K562 (cell line): Measurements from ENCODE around the gene IARS2. TPM values are rescaled to one million over a fixed set of nuclear protein-coding genes. Genes with fewer than 3 reads are reported as not detected.

Experiments
- ASH1L ChIP-seq: fragments of 450-650 bp; IDR thresholded peaks from 2 replicates; pipeline ENCODE4 v1.6.1; 2018; ENCODE audit warnings: borderline replicate concordance, mild to moderate bottlenecking, low read depth; ENCODE audit not compliant: partially characterized antibody
- CCNT2 ChIP-seq: IDR thresholded peaks from 2 replicates; pipeline ENCODE4 v1.6.1; 2011; ENCODE audit warnings: borderline replicate concordance, low read depth, mild to moderate bottlenecking, moderate library complexity, mixed read lengths, low read length; ENCODE audit not compliant: insufficient read length; ENCODE audit errors: extremely low read depth
- ID3 ChIP-seq, 2 experiments: fragments of 250-450 bp in 1 of 2; fragments of 450-650 bp in 1 of 2; sonication (Bioruptor Pico) in 1 of 2; IDR thresholded peaks; 2 replicates each; pipeline versions ENCODE4 v1.6.1 to v1.8.0; 2016 to 2021; ENCODE audit warnings: mild to moderate bottlenecking in 2 of 2, moderate library complexity in 2 of 2, missing compliant biosample characterization in 1 of 2, missing genetic modification characterization in 1 of 2
- KDM5B ChIP-seq: fragments of 200-600 bp; sonication (generic); IDR thresholded peaks from 2 replicates; pipeline ENCODE4 v1.6.1; 2012; ENCODE audit warnings: low read depth, mild to moderate bottlenecking, moderate library complexity, low read length, control low read depth, inconsistent platforms; ENCODE audit not compliant: insufficient replicate concordance
- KLF13 ChIP-seq: fragments of 450-650 bp; IDR thresholded peaks from 2 replicates; pipeline ENCODE4 v1.6.1; 2016; ENCODE audit warnings: missing genetic modification characterization, low read depth, mild to moderate bottlenecking, missing compliant biosample characterization, moderate library complexity, borderline replicate concordance
- NFE2L1 ChIP-seq: fragments of 450-650 bp; IDR thresholded peaks from 2 replicates; pipeline ENCODE4 v1.6.1; 2016; ENCODE audit warnings: missing genetic modification characterization, low read depth, mild to moderate bottlenecking, missing compliant biosample characterization, moderate library complexity, borderline replicate concordance
- POLR3A ChIP-seq: IDR thresholded peaks from 2 replicates; pipeline ENCODE4 v1.6.1; 2011; ENCODE audit warnings: borderline replicate concordance, mild to moderate bottlenecking, moderate library complexity; ENCODE audit not compliant: insufficient read length, insufficient read depth; ENCODE audit errors: extremely low read depth
- REST ChIP-seq, 2 experiments: fragments of 450-650 bp; formaldehyde crosslinking in 1 of 2; IDR thresholded peaks; 2 replicates each; pipeline versions ENCODE4 v1.4.0 to v1.6.1; 2014 to 2020; ENCODE audit warnings: mild to moderate bottlenecking in 2 of 2, borderline replicate concordance in 1 of 2, low read depth in 1 of 2
- SLC30A9 ChIP-seq: fragments of 250-450 bp; sonication (Bioruptor Pico); IDR thresholded peaks from 2 replicates; pipeline ENCODE4 v1.8.0; 2022; ENCODE audit warnings: mild to moderate bottlenecking, moderate library complexity
- THAP12 ChIP-seq: fragments of 250-450 bp; sonication (Bioruptor Pico); IDR thresholded peaks from 2 replicates; pipeline ENCODE4 v1.9.0; 2021; ENCODE audit warnings: mild to moderate bottlenecking, inconsistent platforms
- ZNF551 ChIP-seq: fragments of 250-450 bp; sonication (Bioruptor Pico); IDR thresholded peaks from 2 replicates; pipeline ENCODE4 v1.5.0; 2021; ENCODE audit warnings: mild to moderate bottlenecking, moderate library complexity
- polyA plus RNA-seq, 8 experiments: library from polyadenylated mRNA; depleted of rRNA in 4 of 8; stranded (reverse) in 5 of 8; unstranded in 3 of 8; fragments of >200 nt; fragmentation: Nextera tagmentation in 2 of 8; fragmentation: Illumina TruSeq in 1 of 8; extraction: Ambion mirVana in 2 of 8; extraction: Trizol in 1 of 8; gene quantifications; 2 replicates each; pipeline versions ENCODE4 v1.2.1 to v1.2.3, GENCODE V29; 2011 to 2014; ENCODE audit warnings: inconsistent platforms in 1 of 8, missing spikeins in 1 of 8
- total RNA-seq, 7 experiments: library from RNA; depleted of rRNA in 6 of 7; stranded (reverse); fragments of >200 nt in 6 of 7; fragmentation: Illumina TruSeq in 2 of 7; extraction: Trizol in 2 of 7; gene quantifications; 2 replicates each; pipeline versions ENCODE4 v1.2.1 to v1.2.3, GENCODE V29; 2011 to 2021; ENCODE audit warnings: low replicate concordance in 1 of 7

IARS2 gene
- total and polyA plus RNA-seq, 9 of the 15 experiments (the other 6 are each of a cell fraction or from before 2014, with no cell fraction given) = 39.6 to 127 (median 93.8) TPM

GRCh38 chr1:220089650-220090556 is 4.0 kb upstream of the IARS2 start, which contains the start of gene BPNT1 (continued):
- TF ChIP-seq NFE2L1 (tag) = no peak
- no peak for TF ChIP-seq SLC30A9 (CRISPR knock-in tag)
- no peak for TF ChIP-seq REST (IDR thresholded peaks at IDR 0.05; ENCODE audit: borderline replicate concordance)
- no peak for TF ChIP-seq REST (CRISPR knock-in tag; IDR thresholded peaks at IDR 0.05; ENCODE audit: low read depth)
- TF ChIP-seq ZNF551 (CRISPR knock-in tag) = no peak
- no peak for TF ChIP-seq CCNT2
- no peak for TF ChIP-seq ID3 (CRISPR knock-in tag; IDR thresholded peaks at IDR 0.05)
- TF ChIP-seq ID3 (tag; IDR thresholded peaks at IDR 0.05) = no peak
- no peak for TF ChIP-seq KDM5B
- TF ChIP-seq POLR3A = no peak
- TF ChIP-seq ASH1L = no peak
- no peak for TF ChIP-seq THAP12
- peak; percentile 73; the same call in 1 of the 2 replicates for TF ChIP-seq KLF13 (tag)
